GM12875 (cell line): Measurements from ENCODE around the gene HPCAL4.

ENCODE experiments used
- H3K4me3 ChIP-seq: one replicate; pipeline ENCODE4 v1.5.1; 2011; ENCODE audit warnings: low read depth, low read length, control low read depth
- CTCF ChIP-seq: IDR thresholded peaks from 2 replicates; pipeline ENCODE4 v1.5.1; 2011; ENCODE audit warnings: low read depth, mild to moderate bottlenecking, control low read depth, inconsistent platforms, low read length, moderate library complexity, borderline replicate concordance; ENCODE audit not compliant: insufficient read depth

Gene HPCAL4

DNA sequence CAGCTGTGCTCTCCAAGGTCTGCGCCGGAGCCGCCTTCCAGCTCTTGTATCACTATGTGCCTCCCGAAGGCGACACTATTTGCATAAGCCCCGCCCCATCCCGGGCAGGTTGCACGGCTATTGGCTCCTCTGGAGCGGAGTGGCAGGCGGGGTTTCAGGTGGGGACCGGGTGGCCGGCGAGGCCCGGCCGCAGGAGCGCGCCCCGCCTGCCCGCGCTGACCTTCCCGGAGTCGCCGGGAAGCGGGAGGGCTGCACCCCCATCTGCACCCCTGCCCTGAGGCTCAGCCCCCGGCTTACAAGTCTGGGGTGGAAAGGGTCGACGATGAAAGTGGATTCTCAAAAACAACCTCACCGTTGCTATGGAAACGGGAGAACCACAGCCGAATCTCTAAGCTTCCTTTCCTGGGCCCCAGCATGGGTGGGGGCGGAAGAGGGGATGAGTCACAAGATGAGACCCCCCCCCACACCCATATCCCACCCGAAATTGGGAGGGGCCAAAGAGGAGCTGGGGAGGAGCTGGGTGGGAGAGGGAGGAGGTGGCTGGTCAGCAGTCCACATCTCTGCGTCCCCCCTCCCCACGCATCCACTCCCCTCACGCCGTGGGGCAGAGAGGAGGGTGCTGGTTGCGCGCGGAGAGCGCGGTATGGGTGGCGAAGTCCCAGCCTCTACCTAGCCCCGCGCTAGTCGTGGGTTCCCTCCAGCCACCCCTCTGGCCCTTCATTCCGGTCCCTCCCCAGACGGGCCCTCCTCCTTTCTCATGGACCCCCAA lies at the start of gene HPCAL4:
Gene HPCAL4, minus strand, starts transcription at position 51 of the 769 bp plus-strand sequence. CDS start 6,830 bp downstream, outside the sequence.
- peak within 1 kb of the TSS; percentile 44 for H3K4me3 ChIP-seq
- TF ChIP-seq CTCF: no peak

- H3K4me3 ChIP-seq: peak within 1 kb of the TSS; percentile 85
- no peak for TF ChIP-seq CTCF
These were observed 47.6 kb upstream of the HPCAL4 start, which contains the start of gene PPIE for GRCh38 chr1:39738622-39739366. PPIE (plus strand) TSS chr1:39738882; CDS start chr1:39738901, 19 bp downstream.

- TF ChIP-seq CTCF: no peak
- no peak overlapping the region for H3K4me3 ChIP-seq
These were observed 46.4 kb upstream of the HPCAL4 start for GRCh38 chr1:39737546-39738169.

- no peak for TF ChIP-seq CTCF
- no peak overlapping the region for H3K4me3 ChIP-seq
These were observed 44.5 kb upstream of the HPCAL4 start for GRCh38 chr1:39735731-39736130.

DNA sequence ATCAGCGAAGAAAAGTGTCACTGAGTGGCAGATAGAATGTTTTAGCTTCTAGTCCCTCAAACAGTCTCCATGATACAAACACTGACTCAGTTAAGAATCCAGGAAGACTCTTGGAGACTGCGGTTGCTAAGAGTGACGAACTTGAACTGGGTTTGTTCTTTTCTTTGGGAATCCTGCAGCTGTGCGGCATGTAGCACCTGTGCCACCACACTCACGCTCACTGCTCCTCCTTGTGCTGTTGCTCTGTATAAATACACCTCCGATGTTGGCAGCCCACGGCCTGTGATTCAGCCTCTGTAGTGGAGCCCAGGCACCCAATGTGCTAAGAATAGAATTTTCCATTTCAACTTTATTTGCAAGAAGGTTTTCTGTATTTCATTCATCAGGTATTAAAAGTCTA lies 41.9 kb upstream of the HPCAL4 start:
- TF ChIP-seq CTCF: no peak
- H3K4me3 ChIP-seq: no peak overlapping the region

DNA sequence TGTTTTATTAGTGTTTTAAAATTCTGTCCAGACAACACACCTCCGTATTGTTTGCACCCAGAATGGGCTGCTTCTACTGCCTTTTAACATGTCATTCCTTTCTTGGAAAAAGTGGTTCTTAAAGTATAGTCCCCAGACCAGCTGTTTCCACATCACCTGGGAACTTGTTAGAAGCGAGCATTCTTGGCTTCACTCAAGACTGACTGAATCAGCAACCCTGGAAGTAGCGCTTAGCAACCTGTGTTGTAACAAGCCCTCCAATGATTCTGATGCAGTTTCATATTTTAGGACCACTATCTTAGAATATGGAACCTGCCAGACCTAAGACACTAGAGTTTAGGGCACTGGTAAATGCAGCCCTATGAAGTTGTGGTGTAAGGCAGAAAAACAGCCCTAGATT lies 41.5 kb upstream of the HPCAL4 start:
- no peak overlapping the region for H3K4me3 ChIP-seq
- TF ChIP-seq CTCF: no peak
